ENCODE data around the gene ROR1. TPM values are rescaled to one million over a fixed set of nuclear protein-coding genes. Genes with fewer than 3 reads are reported as not detected.

ROR1 gene
- total and polyA plus RNA-seq, 2 experiments from 2014 or later = 27.6 to 47.8 TPM

- no peak for DNase-seq (ENCODE audit: low read depth in 1 of 2, low spot score in 1 of 2)
- no peaks in the 10 kb centered on the region for H3K27me3 ChIP-seq
- no peak overlapping the region for H3K4me3 ChIP-seq
- TF ChIP-seq CTCF (IDR thresholded peaks at IDR 0.05; ENCODE audit: low read depth, low read length) = no peak
- H3K36me3 ChIP-seq = no peaks in the 10 kb centered on the region
- H3K4me1 ChIP-seq (ENCODE audit: low read depth) = peaks cover 11% of the 10 kb centered on the region
- no peaks in the 10 kb centered on the region for H3K9me3 ChIP-seq (ENCODE audit: low read depth)
- H3K27ac ChIP-seq = no peak overlapping the region
Measured at GRCh38 chr1:64195081-64195395, 421.2 kb downstream of the ROR1 start.

DNA sequence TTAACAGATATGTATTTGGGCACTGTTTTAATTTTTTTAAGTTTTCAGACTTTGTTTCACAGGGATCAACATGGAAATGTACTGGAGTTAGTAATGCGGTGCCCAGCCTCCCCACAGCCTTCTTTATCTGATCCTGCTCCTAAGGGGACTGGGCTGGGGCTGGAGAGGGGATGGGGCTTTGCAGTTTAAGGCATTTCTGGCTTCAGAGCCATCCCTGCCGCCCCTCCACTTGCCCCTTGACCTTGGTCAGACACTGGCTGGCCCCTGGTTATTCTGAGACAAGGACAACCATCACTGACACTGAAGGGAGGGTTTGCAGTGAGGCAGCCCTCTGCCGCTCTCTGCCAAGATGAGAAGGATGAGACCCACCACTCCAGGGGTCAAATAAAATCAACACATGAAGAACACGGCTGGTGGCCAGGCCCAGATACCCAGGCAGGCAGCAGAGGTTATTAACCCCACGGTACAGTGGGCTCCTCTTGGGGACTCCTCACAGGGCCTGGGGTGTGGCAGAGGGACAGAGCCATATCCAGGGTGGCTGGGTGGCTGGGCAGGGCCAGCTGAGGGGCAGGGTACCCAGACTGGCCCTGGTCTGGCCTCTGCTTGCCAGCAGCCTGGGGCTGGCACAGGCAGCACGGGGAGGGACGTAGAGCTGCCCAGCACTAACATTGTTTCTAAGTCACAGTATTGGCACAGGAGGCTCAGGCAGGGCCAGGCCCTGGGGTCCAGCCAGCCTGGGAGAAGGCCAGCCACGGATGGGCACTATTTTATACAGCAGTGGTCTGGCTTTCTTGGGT lies 422.5 kb downstream of the ROR1 start:
- no peak for TF ChIP-seq CTCF (IDR thresholded peaks at IDR 0.05; ENCODE audit: low read depth, low read length)
- no peak overlapping the region for H3K4me3 ChIP-seq
- no peaks in the 10 kb centered on the region for H3K36me3 ChIP-seq
- H3K9me3 ChIP-seq (ENCODE audit: low read depth) = no peaks in the 10 kb centered on the region
- DNase-seq (ENCODE audit: low read depth in 1 of 2, low spot score in 1 of 2) = no peak
- H3K4me1 ChIP-seq (ENCODE audit: low read depth) = peaks cover 11% of the 10 kb centered on the region
- no peak overlapping the region for H3K27ac ChIP-seq
- H3K27me3 ChIP-seq = no peaks in the 10 kb centered on the region

DNA sequence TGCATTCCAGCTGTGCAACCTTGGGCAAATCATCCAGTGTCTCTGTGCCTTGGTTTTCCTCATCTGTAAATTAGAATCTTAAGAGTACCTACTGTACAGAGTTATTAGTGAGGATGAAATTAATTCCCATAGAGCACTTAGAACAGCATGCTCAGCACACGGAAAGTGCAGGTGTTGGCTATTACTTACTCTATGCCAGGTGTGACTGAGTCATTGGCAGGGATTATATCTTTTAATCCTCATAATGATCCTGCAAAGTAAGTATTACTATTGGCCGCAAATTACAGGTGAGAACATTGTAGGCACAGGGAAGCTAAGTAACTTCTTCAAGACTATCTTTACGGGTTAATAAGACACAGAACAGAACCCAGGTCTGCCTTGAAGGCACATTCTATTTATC lies 423.3 kb downstream of the ROR1 start:
- no peak for DNase-seq (ENCODE audit: low read depth in 1 of 2, low spot score in 1 of 2)
- H3K27ac ChIP-seq = no peak overlapping the region
- H3K27me3 ChIP-seq = no peaks in the 10 kb centered on the region
- no peaks in the 10 kb centered on the region for H3K36me3 ChIP-seq
- no peak overlapping the region for H3K4me3 ChIP-seq
- H3K9me3 ChIP-seq (ENCODE audit: low read depth) = no peaks in the 10 kb centered on the region
- TF ChIP-seq CTCF (IDR thresholded peaks at IDR 0.05; ENCODE audit: low read depth, low read length) = no peak
- H3K4me1 ChIP-seq (ENCODE audit: low read depth) = peaks cover 11% of the 10 kb centered on the region

DNA sequence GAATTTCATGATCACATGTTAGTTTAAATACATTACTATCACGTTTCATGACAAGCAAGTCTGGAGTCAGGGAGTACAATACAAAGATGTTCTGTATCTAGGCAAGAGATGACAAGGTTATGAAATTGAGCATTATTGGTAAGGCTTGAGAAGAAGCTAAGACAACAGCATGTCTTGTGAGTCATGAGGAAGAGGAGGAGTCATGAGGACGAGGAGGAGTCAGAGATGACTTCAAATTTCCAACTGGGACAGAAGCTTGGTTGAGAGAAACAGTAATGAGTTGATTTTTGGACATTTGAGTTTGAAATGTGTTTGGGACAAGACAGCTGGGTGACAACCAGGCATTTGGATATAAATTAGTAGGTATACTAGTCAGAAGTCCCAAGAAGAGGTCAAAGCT lies 425.3 kb downstream of the ROR1 start:
- TF ChIP-seq CTCF (IDR thresholded peaks at IDR 0.05; ENCODE audit: low read depth, low read length) = no peak
- no peak for DNase-seq (ENCODE audit: low read depth in 1 of 2, low spot score in 1 of 2)
- H3K27me3 ChIP-seq = no peaks in the 10 kb centered on the region
- H3K9me3 ChIP-seq (ENCODE audit: low read depth) = no peaks in the 10 kb centered on the region
- peaks cover 11% of the 10 kb centered on the region for H3K4me1 ChIP-seq (ENCODE audit: low read depth)
- no peak overlapping the region for H3K4me3 ChIP-seq
- H3K36me3 ChIP-seq = no peaks in the 10 kb centered on the region
- H3K27ac ChIP-seq = no peak overlapping the region

- no peaks in the 10 kb centered on the region for H3K9me3 ChIP-seq (ENCODE audit: low read depth)
- no peaks in the 10 kb centered on the region for H3K36me3 ChIP-seq
- H3K4me3 ChIP-seq = no peak overlapping the region
Measured at GRCh38 chr1:64200064-64200463, 426.2 kb downstream of the ROR1 start.

More at GRCh38 chr1:64200064-64200463, 426.2 kb downstream of the ROR1 start:
- Histone ChIP-seq H3K27me3 (no peaks in the 10 kb centered on the region), H3K4me1 (ENCODE audit: low read depth) (peaks cover 11% of the 10 kb centered on the region), H3K27ac (no peak overlapping the region)
- no peak for TF ChIP-seq CTCF (IDR thresholded peaks at IDR 0.05; ENCODE audit: low read depth, low read length)
- no peak for DNase-seq (ENCODE audit: low read depth in 1 of 2, low spot score in 1 of 2)
